Subcutaneous adipose tissue (tissue), 4 donors: Measurements from ENCODE around the gene CFD. TPM values are rescaled to one million over a fixed set of nuclear protein-coding genes. Genes with fewer than 3 reads are reported as not detected.

Source experiments
- CTCF ChIP-seq: fragments of 450-650 bp; IDR thresholded peaks from one replicate; pipeline ENCODE4 v1.5.1; 2016; ENCODE audit warnings: low read depth, mild to moderate bottlenecking, control low read depth, antibody characterized with exemption, moderate library complexity
- total RNA-seq, 4 donors: library from RNA; depleted of rRNA; stranded (reverse); fragments of >200 nt; gene quantifications; one replicate each; pipeline ENCODE4 v1.1.0, GENCODE V29; 2016

The CFD gene
- total RNA-seq, 4 donors from 2014 or later = 1,847 to 6,869 (median 2,488) TPM

GRCh38 chr19:853014-853585, 6.4 kb upstream of the CFD start:
- no peak for TF ChIP-seq CTCF

- no peak for TF ChIP-seq CTCF
Measured at GRCh38 chr19:854549-854948, 4.9 kb upstream of the CFD start.

- no peak for TF ChIP-seq CTCF
Measured at GRCh38 chr19:855142-855541, 4.3 kb upstream of the CFD start.

GRCh38 chr19:855566-856120, 3.8 kb upstream of the CFD start:
- TF ChIP-seq CTCF = no peak

GRCh38 chr19:858284-858683, 1.2 kb upstream of the CFD start:
- TF ChIP-seq CTCF = no peak

GRCh38 chr19:861141-861755, 1.8 kb downstream of the CFD start:
- TF ChIP-seq CTCF = no peak

GRCh38 chr19:861756-862580, 2.5 kb downstream of the CFD start:
- TF ChIP-seq CTCF = no peak
